Lower leg skin (tissue), 3 donors: ENCODE results near the gene ASF1A.

ENCODE experiments used
- POLR2A ChIP-seq, 2 donors: fragments of 450-650 bp; IDR thresholded peaks; one replicate each; pipeline ENCODE4 v1.6.1; 2016 to 2017; ENCODE audit warnings: antibody characterized with exemption in 2 of 2, mild to moderate bottlenecking in 1 of 2, moderate library complexity in 1 of 2
- TF ChIP-seq, protein P1 (sequence below), 3 donors: fragments of 450-650 bp; IDR thresholded peaks; one replicate each; pipeline ENCODE4 v1.5.1; 2016; ENCODE audit warnings: antibody characterized with exemption in 3 of 3, mild to moderate bottlenecking in 3 of 3, moderate library complexity in 2 of 3

DNA sequence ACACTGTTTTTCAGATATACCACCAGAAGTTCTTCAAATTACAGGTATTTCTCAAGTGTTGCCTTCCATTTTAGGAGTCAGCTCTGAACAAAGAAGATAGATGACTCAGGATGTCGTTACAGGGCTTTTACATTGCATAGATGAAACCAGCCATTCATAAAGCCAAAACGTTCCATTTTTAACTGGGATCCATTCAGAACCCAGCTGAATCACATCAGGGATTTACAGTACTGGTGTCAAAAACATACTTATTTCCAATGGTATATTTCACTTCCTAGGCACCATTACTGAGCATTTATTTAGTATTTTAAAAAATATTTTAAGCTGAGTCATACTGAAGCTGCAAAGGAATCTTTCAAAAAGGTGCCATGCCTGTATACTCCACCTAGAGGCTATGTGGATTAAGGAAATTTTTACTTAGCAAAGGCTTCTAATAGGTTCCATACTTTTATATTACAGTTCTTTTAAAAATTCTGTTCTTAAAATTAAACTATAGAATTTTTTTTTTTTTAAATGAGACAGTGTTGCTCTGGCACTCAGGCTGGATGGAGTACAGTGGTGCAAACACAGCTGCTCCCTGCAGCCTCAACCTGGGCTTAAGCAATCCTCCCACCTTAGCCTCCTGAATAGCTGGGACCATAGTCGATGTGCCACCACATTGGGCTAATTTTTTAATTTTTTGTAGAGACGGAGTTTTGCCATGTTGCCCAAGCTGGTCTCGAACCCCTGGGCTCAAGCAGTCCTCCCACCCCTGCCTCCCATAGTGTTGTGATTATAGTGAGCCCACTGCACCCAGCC lies 2.6 kb downstream of the ASF1A start:
- no peak for TF ChIP-seq POLR2A (IDR thresholded peaks at IDR 0.05)
- TF ChIP-seq, protein P1, sequence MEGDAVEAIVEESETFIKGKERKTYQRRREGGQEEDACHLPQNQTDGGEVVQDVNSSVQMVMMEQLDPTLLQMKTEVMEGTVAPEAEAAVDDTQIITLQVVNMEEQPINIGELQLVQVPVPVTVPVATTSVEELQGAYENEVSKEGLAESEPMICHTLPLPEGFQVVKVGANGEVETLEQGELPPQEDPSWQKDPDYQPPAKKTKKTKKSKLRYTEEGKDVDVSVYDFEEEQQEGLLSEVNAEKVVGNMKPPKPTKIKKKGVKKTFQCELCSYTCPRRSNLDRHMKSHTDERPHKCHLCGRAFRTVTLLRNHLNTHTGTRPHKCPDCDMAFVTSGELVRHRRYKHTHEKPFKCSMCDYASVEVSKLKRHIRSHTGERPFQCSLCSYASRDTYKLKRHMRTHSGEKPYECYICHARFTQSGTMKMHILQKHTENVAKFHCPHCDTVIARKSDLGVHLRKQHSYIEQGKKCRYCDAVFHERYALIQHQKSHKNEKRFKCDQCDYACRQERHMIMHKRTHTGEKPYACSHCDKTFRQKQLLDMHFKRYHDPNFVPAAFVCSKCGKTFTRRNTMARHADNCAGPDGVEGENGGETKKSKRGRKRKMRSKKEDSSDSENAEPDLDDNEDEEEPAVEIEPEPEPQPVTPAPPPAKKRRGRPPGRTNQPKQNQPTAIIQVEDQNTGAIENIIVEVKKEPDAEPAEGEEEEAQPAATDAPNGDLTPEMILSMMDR (IDR thresholded peaks at IDR 0.05): no peak
